NT2/D1 (cell line): ENCODE results near the gene SPRY4.
"Not testable (repeated sequence)": the region's sequence is repeated elsewhere in the genome, so short reads cannot be mapped to it uniquely, and the experiment has no call there.

ENCODE experiments used
- DNase-seq: peaks from one replicate; pipeline ENCODE4 v3.0.0-alpha.2; 2011; ENCODE audit warnings: low read depth, low spot score
- H3K27me3 ChIP-seq: 2 replicates; pipeline ENCODE4 v1.6.0; 2011; ENCODE audit warnings: mild to moderate bottlenecking; ENCODE audit not compliant: insufficient read length, insufficient read depth
- H3K36me3 ChIP-seq: 2 replicates; pipeline ENCODE4 v1.6.1; 2011; ENCODE audit warnings: mild to moderate bottlenecking, low read length, mixed read lengths; ENCODE audit not compliant: insufficient read depth, insufficient read length
- H3K4me1 ChIP-seq: 2 replicates; pipeline ENCODE4 v1.5.1; 2011; ENCODE audit not compliant: insufficient read depth, insufficient read length
- H3K4me3 ChIP-seq: 2 replicates; pipeline ENCODE4 v1.5.1; 2011; ENCODE audit warnings: low read depth; ENCODE audit not compliant: insufficient read length
- H3K9ac ChIP-seq: 2 replicates; pipeline ENCODE4 v1.6.0; 2011; ENCODE audit warnings: low read depth; ENCODE audit not compliant: insufficient read length
- H3K9me3 ChIP-seq: 2 replicates; pipeline ENCODE4 v1.5.1; 2011; ENCODE audit warnings: mild to moderate bottlenecking, low read length; ENCODE audit not compliant: insufficient read depth
- SUZ12 ChIP-seq: IDR thresholded peaks from 2 replicates; pipeline ENCODE4 v1.6.1; 2011; ENCODE audit not compliant: insufficient read length, insufficient read depth; ENCODE audit errors: extremely low read depth
- YY1 ChIP-seq: IDR thresholded peaks from 2 replicates; pipeline ENCODE4 v1.6.1; 2011; ENCODE audit not compliant: insufficient read length, insufficient read depth
- ZNF274 ChIP-seq: IDR thresholded peaks from 2 replicates; pipeline ENCODE4 v1.6.1; 2011; ENCODE audit warnings: mild to moderate bottlenecking, low read depth, low read length

Gene SPRY4

GRCh38 chr5:142350021-142350420 is 25.2 kb upstream of the SPRY4 start:
- Histone ChIP-seq H3K36me3 (no peaks in the 10 kb centered on the region), H3K4me1 (no peaks in the 10 kb centered on the region), H3K27me3 (no peaks in the 10 kb centered on the region), H3K9ac (no peak overlapping the region), H3K9me3 (peaks cover 7% of the 10 kb centered on the region), H3K4me3 (no peak overlapping the region)
- no peak for DNase-seq
- TF ChIP-seq ZNF274 (no peak), SUZ12 (no peak), YY1 (no peak)

DNA sequence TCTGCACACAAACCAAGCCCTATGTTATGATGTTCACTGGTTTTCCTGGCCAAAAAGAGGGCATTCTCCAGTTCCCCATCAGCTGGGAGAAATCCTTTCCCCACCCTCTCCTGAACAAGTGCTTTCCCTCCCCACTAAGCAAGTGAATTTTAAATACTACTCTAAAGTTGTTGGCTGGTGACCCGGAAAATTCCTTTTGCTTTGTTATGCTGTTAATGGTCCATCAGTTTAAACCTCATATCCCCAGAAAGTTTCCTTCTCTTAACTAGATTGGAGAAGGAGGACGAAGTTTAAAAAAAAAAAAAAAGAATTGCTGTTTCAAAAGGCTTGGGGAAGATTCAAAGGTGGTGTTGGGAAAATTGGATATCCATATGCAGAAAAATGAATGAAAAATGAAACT is 21.9 kb upstream of the SPRY4 start:
- Histone ChIP-seq H3K9me3 (peaks cover 32% of the 10 kb centered on the region), H3K4me3 (no peak overlapping the region), H3K9ac (no peak overlapping the region), H3K4me1 (no peaks in the 10 kb centered on the region), H3K36me3 (no peaks in the 10 kb centered on the region), H3K27me3 (no peaks in the 10 kb centered on the region)
- no peak for TF ChIP-seq ZNF274
- TF ChIP-seq SUZ12: no peak
- DNase-seq: no peak

DNA sequence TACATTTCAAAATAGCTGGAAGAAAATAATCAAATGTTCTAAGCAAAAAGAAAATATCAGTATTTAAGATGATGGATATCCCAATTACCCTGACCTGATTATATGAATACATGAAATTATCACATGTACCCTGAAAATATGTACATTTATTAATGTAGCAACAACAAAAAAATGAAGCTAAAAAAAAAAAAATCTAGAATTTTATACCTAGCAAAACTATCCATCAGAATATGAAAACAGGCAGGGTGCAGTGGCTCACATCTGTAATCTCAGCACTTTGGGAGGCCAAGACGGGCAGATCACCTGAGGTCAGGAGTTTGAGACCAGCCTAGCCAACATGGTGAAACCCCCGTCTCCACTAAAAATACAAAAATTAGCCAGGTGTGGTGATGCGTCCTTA is 20.1 kb upstream of the SPRY4 start:
- not testable (repeated sequence) for H3K27me3 ChIP-seq, DNase-seq, H3K4me3 ChIP-seq, H3K4me1 ChIP-seq, H3K36me3 ChIP-seq, H3K9ac ChIP-seq
- H3K9me3 ChIP-seq: peaks cover 32% of the 10 kb centered on the region

DNA sequence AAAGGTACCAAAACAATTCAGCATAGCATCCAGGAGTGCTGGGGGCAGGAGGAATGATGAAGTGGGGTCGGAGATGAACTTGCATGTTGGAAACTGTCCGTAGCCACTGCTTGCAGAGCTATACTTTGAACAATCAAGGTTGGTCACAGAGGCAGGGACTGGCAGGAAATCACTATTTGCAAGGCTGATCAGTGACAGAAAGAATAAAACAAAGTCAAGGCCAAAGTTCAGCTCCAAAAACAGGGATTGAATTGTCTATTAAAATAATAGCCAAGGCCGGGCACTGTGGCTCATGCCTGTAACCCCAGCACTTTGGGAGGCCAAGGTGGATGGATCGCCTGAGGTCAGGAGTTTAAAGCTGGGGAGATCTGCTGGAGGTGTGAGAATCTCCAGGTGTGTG is 18.7 kb upstream of the SPRY4 start:
- peaks cover 32% of the 10 kb centered on the region for H3K9me3 ChIP-seq
- H3K9ac ChIP-seq: no peak overlapping the region
- no peaks in the 10 kb centered on the region for H3K27me3 ChIP-seq
- H3K4me3 ChIP-seq: no peak overlapping the region
- TF ChIP-seq SUZ12: no peak
- TF ChIP-seq YY1: no peak
- no peak for TF ChIP-seq ZNF274
- DNase-seq: no peak
- H3K36me3 ChIP-seq: no peaks in the 10 kb centered on the region
- H3K4me1 ChIP-seq: no peaks in the 10 kb centered on the region

DNA sequence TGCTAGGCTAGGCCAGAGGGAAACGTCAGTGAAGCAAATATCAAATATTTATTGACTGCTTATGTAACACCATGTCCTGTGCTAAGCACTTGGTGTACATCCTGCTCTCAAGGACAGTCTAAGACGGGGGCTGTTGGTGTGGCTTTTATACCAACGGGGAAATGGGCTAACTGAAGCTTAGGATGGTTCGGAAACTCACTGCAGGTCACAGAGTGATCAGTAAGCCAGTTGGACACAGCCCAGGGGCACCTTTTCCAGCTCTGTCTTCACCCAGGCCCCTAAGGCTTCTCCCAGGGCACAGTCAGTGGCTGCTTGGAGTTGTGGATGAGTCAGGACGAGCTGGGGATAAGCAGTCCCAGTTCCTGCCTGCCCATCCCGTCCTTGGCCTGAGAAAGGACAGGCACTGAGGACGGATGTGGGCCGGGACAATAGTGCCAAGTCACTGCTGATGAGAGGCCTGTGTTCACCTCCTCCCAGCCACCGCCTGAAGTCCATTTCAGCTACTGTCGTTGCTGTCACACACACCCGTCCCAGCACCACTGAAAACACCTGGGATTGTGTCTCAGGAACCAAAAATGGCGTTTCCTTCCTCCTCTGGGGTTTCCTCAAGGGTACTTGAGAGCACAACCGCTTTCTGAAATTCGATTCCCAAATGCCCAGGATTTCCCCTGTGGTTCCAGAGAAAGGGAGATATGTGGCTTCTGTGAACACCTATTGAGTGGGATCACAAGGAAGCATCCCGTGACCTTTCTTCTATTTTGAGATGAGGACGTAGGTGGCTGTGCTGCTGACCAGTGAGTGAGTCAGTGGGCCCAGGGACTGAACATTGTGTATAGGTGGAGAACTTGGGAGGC is 17.5 kb upstream of the SPRY4 start:
- no peaks in the 10 kb centered on the region for H3K36me3 ChIP-seq
- H3K4me1 ChIP-seq: no peaks in the 10 kb centered on the region
- no peaks in the 10 kb centered on the region for H3K27me3 ChIP-seq
- TF ChIP-seq YY1 (no peak), ZNF274 (no peak), SUZ12 (no peak)
- no peak overlapping the region for H3K9ac ChIP-seq
- no peak for DNase-seq
- H3K4me3 ChIP-seq: no peak overlapping the region
- H3K9me3 ChIP-seq: peaks cover 32% of the 10 kb centered on the region

DNA sequence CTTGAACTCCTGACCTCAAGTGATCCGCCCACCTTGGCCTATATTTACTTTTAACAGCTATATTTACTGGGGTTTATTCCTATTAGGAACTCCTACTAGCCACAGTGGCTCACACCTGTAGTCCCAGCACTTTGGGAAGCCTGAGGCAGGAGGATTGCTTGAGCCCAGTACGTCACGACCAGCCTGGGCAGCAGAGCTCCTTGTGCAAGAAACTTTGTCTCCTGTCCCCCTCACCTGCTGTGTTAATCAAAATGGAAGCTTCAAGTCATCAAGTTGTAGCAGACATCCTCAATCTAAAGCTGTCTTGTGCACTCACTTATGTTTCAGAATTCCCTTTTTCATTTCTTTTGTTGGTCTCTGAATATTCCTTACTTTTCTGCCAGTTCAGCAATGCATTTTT is 15.0 kb upstream of the SPRY4 start:
- H3K4me3 ChIP-seq: no peak overlapping the region
- peaks cover 22% of the 10 kb centered on the region for H3K9me3 ChIP-seq
- H3K27me3 ChIP-seq: no peaks in the 10 kb centered on the region
- DNase-seq: no peak
- no peaks in the 10 kb centered on the region for H3K4me1 ChIP-seq
- TF ChIP-seq ZNF274 (no peak), SUZ12 (no peak), YY1 (no peak)
- H3K36me3 ChIP-seq: no peaks in the 10 kb centered on the region
- no peak overlapping the region for H3K9ac ChIP-seq

DNA sequence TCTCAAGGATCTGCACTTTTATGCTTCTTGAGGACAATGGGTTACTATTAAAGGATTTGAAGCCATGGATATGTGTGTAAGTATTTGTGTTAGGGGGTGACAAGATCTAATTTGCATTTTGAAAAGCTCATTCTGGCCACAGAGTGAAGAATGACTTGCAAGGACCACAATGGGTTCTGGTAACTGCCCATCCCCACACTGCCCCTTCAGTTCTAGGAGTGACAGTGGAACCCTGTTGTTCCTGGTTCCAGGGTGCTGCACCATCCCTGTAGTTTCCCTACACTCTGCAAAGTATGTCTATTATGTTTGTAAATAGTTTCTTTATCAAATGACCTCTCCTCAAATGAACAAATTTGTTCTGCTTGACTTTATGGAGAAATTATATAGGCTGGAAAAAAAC is 9.7 kb upstream of the SPRY4 start:
- no peak overlapping the region for H3K9ac ChIP-seq
- H3K9me3 ChIP-seq: no peaks in the 10 kb centered on the region
- no peak for DNase-seq
- no peak overlapping the region for H3K4me3 ChIP-seq
- no peaks in the 10 kb centered on the region for H3K4me1 ChIP-seq
- TF ChIP-seq SUZ12 (no peak), YY1 (no peak)
- H3K27me3 ChIP-seq: no peaks in the 10 kb centered on the region
- no peaks in the 10 kb centered on the region for H3K36me3 ChIP-seq

DNA sequence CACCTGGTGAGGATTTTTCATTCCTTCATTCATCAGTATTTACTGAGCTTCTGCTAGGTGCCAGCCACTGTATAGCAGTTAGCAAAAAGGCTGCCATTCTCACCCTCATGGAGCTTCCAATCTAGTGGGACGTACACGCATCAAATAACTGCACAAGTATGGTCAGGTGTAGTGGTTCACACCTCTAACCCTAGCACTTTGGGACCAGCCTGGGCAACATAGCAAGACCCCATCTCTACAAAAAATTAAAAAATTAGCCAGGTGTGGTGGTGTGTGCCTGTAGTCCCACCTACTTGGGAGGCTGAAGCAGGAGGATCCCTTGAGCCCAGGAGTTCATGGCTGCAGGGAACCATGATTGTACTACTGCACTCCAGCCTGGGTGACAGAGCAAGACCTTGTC is 8.9 kb upstream of the SPRY4 start:
- not testable (repeated sequence) for H3K36me3 ChIP-seq, DNase-seq, H3K4me1 ChIP-seq, H3K9me3 ChIP-seq, H3K9ac ChIP-seq, H3K4me3 ChIP-seq, H3K27me3 ChIP-seq
